Measurements from ENCODE around the gene PRODH2. TPM values are rescaled to one million over a fixed set of nuclear protein-coding genes. Genes with fewer than 3 reads are reported as not detected.
A peak's percentile ranks its signal among the peaks of the same experiment; 100 is the strongest.
"Not testable (repeated sequence)": the region's sequence is repeated elsewhere in the genome, so short reads cannot be mapped to it uniquely, and the experiment has no call there.

PRODH2 gene
- total RNA-seq, 1 donor from 2014 or later, result not detected

- DNase-seq, result no peak
Measured at GRCh38 chr19:35842666-35843272, 30.1 kb upstream of the PRODH2 start.

GRCh38 chr19:35841961-35842595 is 29.4 kb upstream of the PRODH2 start:
- DNase-seq, result no peak

GRCh38 chr19:35836096-35836495 is 23.5 kb upstream of the PRODH2 start:
- DNase-seq, result not testable (repeated sequence)

GRCh38 chr19:35833972-35834371 is 21.3 kb upstream of the PRODH2 start:
- no peak for DNase-seq

- DNase-seq, result no peak
Measured at GRCh38 chr19:35832054-35832453, 19.4 kb upstream of the PRODH2 start.

GRCh38 chr19:35830986-35831385 is 18.3 kb upstream of the PRODH2 start:
- no peak for DNase-seq

- DNase-seq, result no peak
Measured at GRCh38 chr19:35828692-35829301, 16.2 kb upstream of the PRODH2 start.

- DNase-seq, result no peak
Measured at GRCh38 chr19:35824150-35824549, 11.5 kb upstream of the PRODH2 start.

- no peak for DNase-seq
Measured at GRCh38 chr19:35822579-35822978, 9.9 kb upstream of the PRODH2 start.

- no peak for DNase-seq
Measured at GRCh38 chr19:35818445-35818844, 5.8 kb upstream of the PRODH2 start.

- no peak for DNase-seq
Measured at GRCh38 chr19:35816846-35817245, 4.2 kb upstream of the PRODH2 start.

- DNase-seq, result no peak
Measured at GRCh38 chr19:35816262-35816661, 3.6 kb upstream of the PRODH2 start.

- no peak for DNase-seq
Measured at GRCh38 chr19:35813043-35813890, 622 bp upstream of the PRODH2 start.

- no peak for DNase-seq
Measured at GRCh38 chr19:35811317-35812219, 1.1 kb downstream of the PRODH2 start.

GRCh38 chr19:35807633-35808032 is 5.0 kb downstream of the PRODH2 start:
- DNase-seq, result no peak

- DNase-seq, result no peak
Measured at GRCh38 chr19:35806597-35806996, 6.0 kb downstream of the PRODH2 start.

GRCh38 chr19:35805526-35806102 is 7.0 kb downstream of the PRODH2 start:
- no peak for DNase-seq

GRCh38 chr19:35801828-35802227 is 10.8 kb downstream of the PRODH2 start:
- DNase-seq, result no peak

- DNase-seq, result peak; percentile 55
Measured at GRCh38 chr19:35797663-35798062, 15.0 kb downstream of the PRODH2 start.

GRCh38 chr19:35796645-35797542 is 15.8 kb downstream of the PRODH2 start:
- no peak for DNase-seq

Measured in occipital lobe (tissue), 2 donors.